ENCODE data around the gene HOXB2.

Gene HOXB2

GRCh38 chr17:48561884-48562810, 17.2 kb upstream of the HOXB2 start:
- TF ChIP-seq CTCF (IDR thresholded peaks at IDR 0.05) = peak; percentile 31
- H3K27me3 Mint-ChIP-seq (ENCODE audit: low read depth, poor library complexity) = peaks cover 4% of the 10 kb centered on the region
- peak; percentile 59 for DNase-seq
- peaks cover 44% of the 10 kb centered on the region for H3K36me3 Mint-ChIP-seq (ENCODE audit: low read depth)
- peak overlapping the region; percentile 87 for H3K4me3 Mint-ChIP-seq
- no peaks in the 10 kb centered on the region for H3K9me3 Mint-ChIP-seq
- peaks cover 69% of the 10 kb centered on the region for H3K4me1 Mint-ChIP-seq
- H3K27ac Mint-ChIP-seq = peak overlapping the region; percentile 100

DNA sequence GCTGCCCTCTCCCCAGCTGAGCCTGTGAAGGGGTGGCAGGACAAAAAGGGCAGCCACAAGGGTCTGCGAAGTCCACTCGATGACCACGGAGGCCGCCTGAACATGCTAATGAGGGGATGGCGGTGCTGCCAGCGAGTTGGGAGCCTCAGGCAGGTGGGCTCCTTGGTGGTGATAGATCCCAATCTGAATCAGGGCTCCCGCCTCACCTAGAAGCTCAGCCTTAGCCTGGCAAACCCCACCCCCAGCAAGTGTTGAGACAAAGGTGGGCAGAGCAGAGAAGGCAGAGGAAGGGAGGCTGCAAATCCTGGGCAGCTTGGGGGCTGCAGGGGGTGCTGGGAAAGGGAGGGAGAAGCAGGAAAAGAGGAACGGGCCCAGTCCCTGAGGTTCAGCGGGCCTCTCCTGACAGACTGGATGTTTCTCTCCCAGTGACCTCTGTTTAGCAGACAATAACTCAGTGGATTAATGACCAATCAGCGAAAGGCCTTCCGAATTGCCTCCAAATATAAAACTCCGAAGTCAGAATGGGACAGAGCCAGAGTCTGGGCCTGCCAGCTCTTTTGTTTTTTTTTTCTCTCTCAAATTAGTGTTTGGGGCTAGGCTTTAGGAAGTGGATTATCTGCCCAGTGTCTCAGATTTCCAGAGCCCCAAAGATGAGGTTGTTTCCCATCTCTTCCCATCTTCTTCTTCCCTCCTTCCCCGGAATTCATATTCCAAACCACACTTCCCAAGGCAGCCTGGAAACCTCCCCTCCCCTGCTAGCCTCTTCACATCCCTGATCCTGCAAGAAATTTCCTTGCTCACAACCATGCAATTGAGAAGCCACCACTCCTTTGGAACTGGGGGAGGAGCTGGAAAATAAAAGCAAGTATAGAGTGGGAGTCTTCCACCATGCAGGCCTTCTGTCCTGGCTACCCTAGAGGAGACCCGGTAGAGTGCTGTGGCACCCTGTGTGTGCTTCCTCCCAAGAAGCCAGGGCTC, 15.2 kb upstream of the HOXB2 start:
- Mint-ChIP-seq H3K36me3 (ENCODE audit: low read depth) (peaks cover 48% of the 10 kb centered on the region), H3K27ac (peak overlapping the region; percentile 100), H3K4me1 (peaks cover 89% of the 10 kb centered on the region), H3K27me3 (ENCODE audit: low read depth, poor library complexity) (peaks cover 4% of the 10 kb centered on the region), H3K9me3 (no peaks in the 10 kb centered on the region), H3K4me3 (peak overlapping the region; percentile 87)
- peak; percentile 38 for DNase-seq
- no peak for TF ChIP-seq CTCF (IDR thresholded peaks at IDR 0.05)

DNA sequence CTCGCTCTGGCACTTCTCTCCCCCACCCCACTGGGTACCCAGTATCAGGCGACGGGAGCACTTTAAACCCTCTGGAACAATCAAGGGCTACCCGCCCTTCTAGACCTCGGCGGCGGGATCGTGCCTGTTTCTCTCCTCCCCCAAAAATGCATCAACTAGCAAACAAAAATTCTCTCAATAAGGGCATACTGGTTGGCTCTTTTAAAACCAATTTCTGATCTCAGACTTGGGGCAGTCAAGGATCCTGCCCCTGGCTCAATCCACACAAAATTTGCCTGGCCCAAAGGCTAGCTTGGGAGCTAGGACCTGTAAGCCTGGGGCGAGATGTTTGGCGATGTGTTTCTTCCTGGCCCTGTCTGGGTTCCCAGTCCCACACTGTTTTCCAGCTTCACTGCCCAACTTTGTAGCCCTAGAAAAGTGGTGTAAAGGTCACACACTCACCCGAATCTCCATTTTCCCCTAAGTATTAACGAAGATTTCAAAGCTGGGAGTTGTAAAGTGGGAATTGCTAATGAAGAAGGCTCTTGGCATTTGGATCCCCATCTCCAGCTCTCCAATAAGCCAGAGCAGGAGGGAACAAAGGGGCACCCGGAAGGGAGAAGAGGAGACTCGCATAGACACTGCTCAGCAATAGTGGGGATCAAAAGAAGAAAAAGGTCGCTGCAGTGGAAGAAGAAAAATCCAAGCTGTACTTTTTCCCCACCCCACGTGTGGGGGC, 14.4 kb upstream of the HOXB2 start:
- Mint-ChIP-seq H3K36me3 (ENCODE audit: low read depth) (peaks cover 52% of the 10 kb centered on the region), H3K4me1 (peaks cover 96% of the 10 kb centered on the region), H3K9me3 (no peaks in the 10 kb centered on the region), H3K27me3 (ENCODE audit: low read depth, poor library complexity) (peaks cover 4% of the 10 kb centered on the region), H3K4me3 (peak overlapping the region; percentile 87), H3K27ac (peak overlapping the region; percentile 100)
- TF ChIP-seq CTCF (IDR thresholded peaks at IDR 0.05) = no peak
- no peak for DNase-seq

- Mint-ChIP-seq H3K27me3 (ENCODE audit: low read depth, poor library complexity) (peaks cover 4% of the 10 kb centered on the region), H3K4me3 (peak overlapping the region; percentile 87), H3K36me3 (ENCODE audit: low read depth) (peaks cover 57% of the 10 kb centered on the region), H3K27ac (peak overlapping the region; percentile 100), H3K4me1 (peaks cover 98% of the 10 kb centered on the region), H3K9me3 (no peaks in the 10 kb centered on the region)
- TF ChIP-seq CTCF (IDR thresholded peaks at IDR 0.05) = no peak
- no peak for DNase-seq
Measured at GRCh38 chr17:48558831-48559121, 13.9 kb upstream of the HOXB2 start.

DNA sequence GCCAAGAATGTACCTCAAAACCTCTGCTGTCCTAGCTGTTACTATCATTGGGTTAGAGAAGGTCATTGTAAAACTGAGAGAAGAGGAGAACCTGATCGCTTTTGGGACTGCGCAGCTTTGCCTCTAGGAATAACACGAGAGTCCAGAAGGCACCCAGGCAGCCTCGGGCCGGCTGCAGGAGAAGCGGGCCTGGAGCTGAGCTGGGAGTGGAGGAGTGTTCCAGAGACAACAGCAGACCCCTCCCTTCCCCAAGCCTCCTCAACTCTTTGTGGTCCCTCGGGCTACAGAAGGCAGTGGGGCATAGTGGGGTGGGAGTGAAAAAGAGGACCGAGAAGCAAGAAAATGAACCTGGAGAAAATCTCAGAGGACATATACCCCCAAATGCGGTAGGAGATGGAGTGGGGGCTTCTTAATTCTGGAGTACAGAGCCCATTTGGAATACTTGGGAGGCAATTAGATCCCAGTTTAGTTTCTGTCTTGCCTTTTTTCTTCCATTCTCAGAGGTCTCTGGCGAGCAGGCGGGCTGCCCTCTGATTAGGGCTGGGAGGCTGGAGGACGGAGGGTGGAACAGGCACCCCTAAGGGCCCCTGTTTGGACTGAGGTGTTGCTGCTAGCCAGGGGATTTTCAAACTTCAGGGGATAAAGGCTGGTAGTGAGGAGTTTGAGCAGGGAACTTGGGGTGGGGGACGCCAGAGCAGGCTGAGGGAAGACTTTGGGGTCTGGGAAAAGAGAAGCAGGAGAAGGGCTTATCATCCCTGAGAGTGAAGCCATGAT, 13.3 kb upstream of the HOXB2 start:
- Mint-ChIP-seq H3K27me3 (ENCODE audit: low read depth, poor library complexity) (peaks cover 4% of the 10 kb centered on the region), H3K4me3 (peak overlapping the region; percentile 87), H3K4me1 (peaks cover 98% of the 10 kb centered on the region), H3K36me3 (ENCODE audit: low read depth) (peaks cover 57% of the 10 kb centered on the region), H3K9me3 (no peaks in the 10 kb centered on the region), H3K27ac (peak overlapping the region; percentile 100)
- TF ChIP-seq CTCF (IDR thresholded peaks at IDR 0.05) = no peak
- no peak for DNase-seq
